HG03064 (cell line): ENCODE measurements around the gene MRPS16.
A peak's percentile ranks its signal among the peaks of the same experiment; 100 is the strongest.
"Not testable (repeated sequence)": the region's sequence is repeated elsewhere in the genome, so short reads cannot be mapped to it uniquely, and the experiment has no call there.

Experiments used
- ATAC-seq: cut with Tn5 transposase; IDR thresholded peaks from one replicate; pipeline ENCODE4 v1.9.1; 2021; ENCODE audit warnings: low read depth; ENCODE audit not compliant: unreplicated experiment

The MRPS16 gene

DNA sequence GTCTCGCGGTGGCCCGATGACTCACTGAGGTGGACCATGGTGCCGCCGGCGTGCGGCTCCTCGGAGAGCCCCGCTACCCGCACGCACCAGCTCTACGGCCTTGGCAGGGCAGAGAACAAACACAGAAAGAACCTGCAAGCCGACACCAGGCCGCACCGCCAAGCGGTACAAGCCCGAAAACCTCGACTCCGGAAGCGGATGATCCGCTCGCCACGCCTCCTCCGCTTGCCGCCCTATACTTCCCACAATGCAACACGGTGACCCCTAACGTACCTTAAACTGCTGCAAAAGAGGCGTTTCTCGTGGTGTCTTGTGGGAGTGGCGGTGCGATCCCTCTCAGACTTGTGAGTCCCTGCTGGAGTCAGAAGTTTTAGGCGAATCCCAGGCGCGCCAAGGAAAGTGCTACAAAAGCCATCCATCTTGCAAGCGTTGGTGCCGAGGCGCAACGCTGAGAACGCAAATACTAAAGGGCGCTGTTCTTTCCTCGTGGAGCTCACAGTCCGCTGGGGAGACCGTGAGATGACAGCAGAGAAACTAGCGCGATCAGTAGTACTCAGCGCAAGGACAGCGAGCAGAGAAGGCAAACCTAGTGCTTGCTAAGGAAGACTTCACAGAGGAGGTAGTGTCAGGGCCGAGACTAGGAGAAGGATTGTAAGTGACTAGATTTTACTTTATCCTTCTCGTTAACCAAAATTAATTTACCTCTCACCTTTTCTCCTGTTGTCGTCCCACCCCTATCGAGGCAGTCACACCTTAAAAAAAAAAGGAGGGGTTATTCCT lies at the start of gene MRPS16:
Gene MRPS16, minus strand, starts transcription at position 200 of the 780 bp plus-strand sequence. Its CDS starts 162 bp downstream, at position 38.
- peak; percentile 69 for ATAC-seq

DNA sequence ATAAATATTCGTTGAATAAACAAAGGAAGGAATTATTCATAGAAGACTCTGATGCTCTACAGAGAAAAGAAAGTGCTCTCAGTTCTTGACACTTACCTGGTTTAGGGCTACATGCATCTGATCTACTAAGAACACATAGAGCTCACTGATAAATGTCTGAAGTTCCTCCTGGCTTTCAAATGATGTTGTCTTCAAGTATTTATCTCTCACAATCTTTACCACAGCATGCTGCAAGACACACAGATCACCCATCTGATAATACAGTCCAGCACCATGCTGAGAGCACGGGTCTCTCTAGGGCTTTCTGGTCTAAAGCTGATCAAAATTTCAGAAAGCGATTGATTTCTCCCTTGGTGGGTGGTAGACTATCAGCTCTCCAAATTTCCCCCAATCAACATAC lies 44.5 kb upstream of the MRPS16 start:
- no peak for ATAC-seq

DNA sequence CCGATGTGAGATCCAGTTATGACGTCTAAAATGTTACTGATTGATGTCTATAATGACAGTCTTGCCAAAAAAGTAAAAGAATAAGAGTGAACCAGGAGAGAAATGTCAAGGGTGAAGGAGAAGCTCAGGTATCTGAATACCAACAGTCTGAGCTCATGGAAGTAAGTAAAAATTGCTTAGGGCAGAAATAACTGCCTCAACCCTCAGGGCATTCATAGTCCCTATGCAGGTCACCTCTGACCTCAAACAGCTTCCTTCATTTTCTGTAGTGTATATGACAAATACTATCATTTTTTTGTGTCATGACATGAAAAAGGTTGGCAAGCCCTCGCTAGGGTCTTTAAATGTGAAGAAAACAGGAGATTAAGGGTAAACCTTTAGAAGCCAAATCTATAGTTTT lies 41.0 kb upstream of the MRPS16 start:
- ATAC-seq = no peak

DNA sequence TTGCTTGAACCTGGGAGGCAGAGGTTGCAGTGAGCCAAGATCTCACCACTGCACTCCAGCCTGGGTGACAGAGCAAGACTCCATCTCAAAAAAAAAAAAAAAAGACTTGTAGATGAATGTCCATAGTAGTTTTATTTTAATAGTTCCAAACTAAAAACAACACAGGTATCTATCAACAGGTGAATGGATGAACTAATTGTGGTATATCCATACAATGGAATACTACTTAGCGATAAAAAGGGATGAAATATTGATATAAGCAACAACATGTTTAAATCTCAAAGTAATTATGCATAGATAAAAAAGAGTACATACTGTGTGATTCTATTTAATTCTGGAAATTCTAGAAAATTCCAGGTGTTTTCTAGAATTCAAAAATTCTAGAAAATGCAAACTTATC lies 37.5 kb upstream of the MRPS16 start:
- ATAC-seq = no peak

DNA sequence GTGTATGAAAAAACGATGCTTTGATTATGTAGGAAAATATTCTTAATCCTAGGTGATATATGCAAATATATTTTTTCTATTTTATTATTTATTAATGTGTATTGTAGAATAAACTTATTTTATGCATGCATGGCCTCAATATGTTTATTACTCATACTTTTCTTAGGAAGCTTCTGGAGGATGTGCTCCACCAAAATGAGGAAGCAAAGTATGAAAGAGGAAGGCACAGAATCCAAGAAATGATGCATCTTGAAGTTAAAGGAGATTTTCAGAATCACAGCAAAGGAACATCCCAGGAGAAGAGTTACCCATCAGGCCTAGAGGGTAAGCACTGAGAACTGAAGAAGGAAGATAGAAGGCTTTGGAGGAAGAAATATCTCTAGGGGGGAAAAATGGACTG lies 35.0 kb upstream of the MRPS16 start:
- ATAC-seq = no peak

DNA sequence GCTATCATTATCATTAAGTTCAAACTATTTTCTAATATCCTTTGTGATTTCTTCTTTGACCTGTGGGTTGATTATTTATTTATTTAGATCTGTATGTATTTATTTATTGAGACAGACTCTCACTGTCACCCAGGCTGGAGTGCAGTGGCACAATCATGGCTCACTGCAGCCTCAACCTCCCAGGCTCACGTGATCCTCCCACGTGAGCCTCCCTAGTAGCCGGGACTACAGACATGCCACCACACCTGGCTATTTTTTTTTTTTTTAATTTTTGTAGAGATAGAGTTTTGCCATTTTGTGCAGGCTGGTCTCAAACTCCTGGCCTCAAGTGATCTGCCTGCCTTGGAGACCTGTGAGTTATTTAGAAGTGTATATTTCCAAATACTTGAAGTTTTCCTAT lies 28.7 kb upstream of the MRPS16 start:
- ATAC-seq = no peak

DNA sequence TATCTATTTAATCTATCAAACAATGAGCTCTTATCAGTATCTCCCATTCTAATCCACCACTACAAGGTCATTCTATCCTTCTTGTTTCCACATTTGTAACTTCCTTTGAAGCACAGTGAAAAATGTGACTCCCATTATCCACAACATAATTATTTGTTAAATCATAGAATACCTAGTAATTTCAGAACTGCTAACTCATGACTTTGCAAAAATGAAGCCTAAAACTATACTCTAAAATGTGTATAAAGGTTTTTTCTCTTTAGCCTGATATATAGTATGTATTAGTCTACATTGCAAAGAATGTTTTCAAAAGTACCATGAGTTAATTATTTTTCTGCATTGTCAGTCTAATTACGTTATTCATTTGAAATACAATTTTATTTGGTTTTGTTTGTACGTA lies 12.0 kb upstream of the MRPS16 start:
- no peak for ATAC-seq

DNA sequence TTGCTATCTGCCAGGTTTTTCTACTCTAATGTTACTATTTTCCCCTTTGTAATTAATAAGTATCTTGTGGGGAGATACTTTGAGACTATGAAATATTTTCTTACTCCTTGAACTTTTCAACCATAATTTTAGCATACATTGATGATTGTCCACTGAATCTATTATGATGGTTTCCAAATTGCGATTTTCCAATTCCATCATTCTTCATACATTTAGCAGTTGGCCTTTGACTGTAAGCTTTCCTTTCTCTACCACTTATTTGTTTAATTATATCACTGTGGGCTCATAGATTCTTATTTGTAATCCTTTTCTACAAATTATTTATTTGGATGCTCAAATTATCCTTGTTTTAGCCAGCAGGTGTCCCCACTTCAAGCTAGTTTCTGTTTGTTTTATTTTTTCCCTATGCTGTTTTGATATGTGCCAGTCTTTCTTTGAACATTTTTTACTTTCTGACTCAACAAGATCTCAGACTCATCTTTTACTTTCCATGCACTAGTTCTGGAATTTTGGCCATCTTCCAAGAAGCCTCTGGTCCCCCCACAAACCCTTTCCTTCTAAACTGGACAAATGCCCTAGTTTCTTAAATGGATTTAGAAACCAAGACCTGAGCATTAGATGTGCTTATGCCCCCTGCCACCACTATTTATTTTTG lies 11.4 kb upstream of the MRPS16 start:
- ATAC-seq = no peak

DNA sequence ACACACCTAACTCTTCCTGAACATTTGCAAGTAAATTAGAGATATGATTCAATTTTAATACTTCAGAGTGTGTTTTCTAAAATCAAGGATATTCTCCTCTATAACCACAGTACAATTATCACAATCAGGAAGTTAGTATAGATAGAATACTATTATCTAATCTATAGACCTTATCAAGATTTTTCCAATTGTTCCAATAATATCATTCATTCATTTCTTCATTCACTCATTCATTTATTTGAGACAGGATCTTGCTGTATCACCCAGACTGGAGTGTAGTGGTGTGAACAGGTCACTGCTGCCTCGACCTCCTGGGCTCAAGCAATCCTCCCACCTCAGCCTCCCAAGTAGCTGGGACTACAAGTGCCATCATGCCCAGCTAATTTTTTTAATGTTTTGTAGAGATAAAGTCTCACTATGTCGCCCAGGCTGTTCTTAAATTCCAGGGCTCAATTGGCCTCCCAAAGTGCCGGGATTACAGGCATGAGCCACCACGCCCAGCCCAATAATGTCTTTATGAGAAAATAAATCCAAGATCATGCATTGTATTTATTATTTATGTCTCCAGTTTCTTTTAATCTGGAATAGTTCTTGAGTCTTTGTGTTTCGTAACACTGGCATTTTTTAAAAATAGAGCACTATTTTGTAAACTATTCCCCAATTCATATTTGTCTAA lies 10.6 kb upstream of the MRPS16 start:
- no peak for ATAC-seq

DNA sequence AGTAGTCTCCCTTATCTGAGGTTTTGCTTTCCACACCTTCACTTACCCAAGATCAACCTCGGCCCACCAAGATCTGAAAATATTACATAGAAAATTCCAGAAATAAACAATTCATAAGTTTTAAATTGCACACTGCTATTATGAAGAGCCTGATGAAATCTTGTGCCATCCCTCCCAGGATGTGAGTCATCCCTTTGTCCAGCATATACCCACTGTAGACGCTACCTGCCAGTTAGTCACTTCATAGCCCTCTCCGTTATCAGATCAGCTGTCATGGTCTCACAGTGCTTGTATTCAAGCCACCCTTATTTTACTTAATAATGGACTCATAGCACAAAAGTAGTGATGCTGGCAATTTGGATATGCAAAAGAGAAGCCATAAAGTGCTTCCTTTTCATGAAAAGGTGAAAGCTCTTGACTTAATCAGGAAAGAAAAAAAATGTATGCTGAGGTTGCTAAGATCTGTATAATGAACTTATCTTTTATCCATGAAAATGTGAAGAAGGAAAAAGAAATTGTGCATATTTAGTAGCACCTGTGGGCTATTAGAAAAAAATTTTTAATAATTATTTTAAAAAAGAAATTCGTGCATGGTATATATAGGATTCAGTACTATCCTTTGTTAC lies 9.8 kb upstream of the MRPS16 start:
- ATAC-seq = no peak

DNA sequence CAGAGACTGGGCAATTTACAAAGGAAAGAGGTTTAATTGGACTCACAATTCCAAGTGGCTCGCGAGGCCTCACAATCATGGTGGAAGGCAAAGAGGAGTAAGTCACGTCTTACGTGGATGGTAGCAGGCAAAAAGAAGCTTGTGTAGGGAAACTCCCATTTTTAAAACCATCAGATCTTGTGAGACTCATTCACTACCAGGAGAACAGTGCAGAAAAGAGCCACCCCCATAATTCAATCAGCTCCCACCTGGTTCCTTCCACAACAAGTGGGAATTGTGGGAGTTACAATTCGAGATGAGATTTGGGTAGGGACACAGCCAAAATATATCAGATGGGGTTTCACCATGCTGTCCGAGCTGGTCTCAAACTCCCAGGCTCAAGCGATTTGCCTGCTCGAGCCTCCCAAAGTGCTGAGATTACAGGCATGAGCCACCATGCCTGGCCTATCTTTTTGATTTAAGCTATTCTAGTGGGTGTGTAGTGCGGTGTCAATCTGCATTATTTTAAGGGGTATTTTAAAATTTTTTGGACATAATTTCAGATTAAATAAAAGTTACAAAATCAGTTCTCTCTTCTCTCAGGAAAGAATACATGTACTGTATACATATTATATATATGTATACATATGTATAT lies 9.0 kb upstream of the MRPS16 start:
- ATAC-seq = no peak

DNA sequence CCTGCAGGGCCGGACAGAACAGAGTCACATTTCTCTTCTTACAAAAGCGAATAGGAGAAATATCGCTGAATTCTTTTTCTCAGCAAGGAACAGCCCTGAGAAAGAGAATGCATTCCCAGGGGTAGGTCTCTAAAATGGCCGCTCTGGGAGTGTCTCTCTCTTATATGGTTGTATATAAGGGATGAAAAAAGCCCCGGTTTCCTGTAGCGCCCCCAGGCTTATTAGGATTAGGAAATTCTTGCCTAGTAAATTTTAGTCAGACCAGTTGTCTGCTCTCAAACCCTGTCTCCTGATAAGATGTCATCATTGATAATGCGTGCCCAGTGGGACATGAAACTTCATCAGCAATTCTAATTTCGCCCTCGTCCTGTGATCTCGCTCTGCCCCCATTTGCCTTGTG lies 6.2 kb upstream of the MRPS16 start:
- not testable (repeated sequence) for ATAC-seq

DNA sequence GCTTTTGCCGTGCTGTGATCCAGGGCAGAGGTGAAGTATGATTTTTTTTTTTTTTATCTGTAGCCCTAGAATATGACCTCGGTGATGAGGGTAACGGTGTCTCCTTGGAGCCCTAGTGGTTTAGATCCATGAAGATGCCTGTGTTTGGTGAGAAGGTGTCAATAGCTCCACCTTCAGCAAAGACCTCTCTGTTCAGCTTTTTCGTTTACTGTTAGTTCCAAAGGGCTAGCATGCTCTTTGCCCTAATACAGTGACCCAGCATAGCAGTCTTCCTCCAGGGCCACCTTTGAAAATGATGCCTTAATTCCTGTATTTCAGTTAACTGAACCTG lies 746 bp upstream of the MRPS16 start:
- no peak for ATAC-seq

DNA sequence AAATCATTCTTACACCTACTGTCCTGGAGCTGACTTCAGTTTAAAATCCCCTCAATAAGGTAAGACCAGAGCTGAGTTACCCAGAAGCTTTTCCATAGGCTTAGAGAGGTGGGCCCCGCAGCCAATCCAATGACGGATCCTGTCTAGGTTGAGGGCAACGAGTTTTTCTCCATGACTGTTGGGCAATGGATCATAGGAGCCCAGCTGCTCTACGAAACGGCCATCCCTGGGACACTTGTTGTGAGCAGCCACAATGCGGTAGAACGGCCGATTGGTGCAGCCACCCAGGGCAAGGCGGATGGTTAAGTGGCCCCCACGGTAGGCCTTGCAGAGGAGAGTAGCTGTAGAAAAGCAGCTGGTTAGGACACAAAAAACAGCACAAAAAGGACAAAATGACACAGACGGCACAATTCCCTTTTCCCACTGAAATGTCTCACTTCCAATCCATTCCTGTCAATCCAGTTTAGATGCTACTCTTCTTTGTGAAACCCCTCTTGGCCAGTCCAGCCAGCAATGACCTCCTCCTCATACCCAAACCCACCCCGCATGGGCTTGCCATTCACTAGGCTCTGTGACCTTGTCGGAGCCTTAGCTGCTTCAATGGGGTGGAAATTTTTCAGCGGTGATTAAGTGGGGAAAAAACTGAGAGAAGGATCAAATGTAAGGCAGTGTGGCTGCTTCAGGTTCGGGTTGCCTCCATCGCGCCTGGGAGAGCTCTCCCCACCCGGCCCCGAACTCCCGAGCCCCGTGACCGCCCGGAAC lies 580 bp downstream of the MRPS16 start:
- no peak for ATAC-seq

DNA sequence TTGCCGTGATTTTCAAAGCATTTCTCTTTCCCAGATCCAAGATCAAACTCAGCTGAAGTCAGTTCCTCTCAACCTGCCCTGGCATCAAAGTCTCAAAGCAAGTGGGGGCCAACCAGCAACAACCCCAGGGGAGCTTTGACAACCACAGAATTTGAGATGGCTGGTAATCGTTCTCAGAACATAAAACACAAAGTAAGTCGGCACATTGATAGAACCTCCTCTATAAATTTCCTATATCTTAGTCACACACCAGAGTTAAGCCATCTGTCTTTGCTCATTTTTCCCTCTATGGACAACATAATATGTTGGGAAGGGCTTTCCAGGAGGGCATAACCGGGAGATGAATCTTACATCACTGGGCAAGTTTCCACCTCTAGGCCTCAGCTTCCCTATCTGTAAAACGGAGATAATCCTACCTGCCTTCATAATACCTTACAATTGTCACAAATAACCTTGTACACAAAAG lies 4.2 kb downstream of the MRPS16 start:
- ATAC-seq = no peak

DNA sequence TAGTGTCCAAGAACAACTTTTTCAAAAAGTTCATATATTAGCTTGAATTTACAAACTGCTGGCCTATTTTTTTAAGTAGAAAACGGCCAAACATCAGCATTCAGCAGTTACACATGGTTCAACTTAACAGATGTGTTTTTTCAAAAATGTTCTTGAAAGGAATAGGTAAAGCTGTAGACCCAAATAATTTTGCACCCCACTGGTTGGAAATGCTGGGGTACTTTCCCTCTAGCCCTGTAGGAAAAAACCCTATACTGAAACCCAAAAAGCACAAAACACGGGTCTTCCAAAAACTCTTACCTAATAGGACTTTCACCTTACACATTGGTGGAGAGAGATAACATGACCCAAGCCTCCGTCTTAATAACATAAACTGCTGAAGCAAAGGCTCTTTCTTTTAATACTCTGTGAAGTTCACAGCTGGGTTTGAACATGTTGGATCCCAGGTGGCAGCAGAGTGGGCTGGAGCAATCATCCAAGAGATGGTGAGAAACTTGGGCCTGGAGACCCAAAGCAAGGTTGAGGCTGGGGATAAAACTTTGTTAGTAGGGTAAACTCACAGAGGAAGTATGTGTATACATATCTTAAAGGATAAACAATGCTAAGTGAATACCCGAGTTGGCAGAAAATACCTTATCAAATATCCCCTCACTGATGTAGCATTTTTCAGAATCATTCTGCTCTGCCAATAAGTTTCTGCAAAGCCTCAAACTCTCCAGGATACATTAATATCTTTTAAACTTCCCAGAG lies 4.8 kb downstream of the MRPS16 start:
- no peak for ATAC-seq

DNA sequence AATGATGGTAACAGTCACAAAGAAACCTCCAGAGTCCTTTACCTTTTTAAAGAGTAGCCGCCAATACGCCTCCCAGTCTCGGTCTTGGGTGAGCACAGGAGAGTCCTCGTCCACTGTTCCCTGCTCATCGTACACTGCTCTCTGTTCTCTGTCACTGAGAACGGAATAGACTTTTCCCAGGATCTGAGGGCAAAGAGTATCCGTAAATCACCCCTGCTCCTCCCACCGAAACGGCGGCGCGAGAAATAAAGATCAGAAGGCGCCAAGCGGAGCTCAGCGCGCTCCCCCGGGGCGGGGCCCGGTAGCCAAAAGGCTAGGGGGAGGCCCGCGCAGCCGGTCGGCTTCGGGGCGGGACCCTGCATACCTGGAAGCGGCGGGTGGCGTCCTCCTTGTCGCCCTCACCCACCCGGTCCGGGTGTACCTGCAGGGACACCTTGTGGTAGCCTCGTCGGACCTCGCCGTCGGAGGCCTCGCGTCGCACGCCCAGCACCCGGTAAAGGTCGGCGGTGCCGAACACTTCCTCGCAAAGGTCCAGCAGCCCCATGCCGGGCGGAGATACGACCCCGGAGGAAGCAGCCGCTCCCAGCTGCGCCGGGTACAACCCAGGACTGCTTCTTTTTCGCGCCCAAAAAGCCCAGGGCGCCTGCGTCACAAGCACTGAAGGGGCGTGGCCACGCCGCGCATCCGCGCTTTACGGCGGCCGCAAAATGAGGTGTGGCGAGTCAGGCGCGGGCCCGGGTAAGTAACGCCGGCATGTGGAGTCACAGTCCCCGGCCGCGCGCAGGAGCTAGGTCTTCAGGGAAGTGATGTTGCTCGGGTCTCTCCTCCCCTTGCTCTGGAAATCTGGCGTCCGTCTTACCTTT lies 5.6 kb downstream of the MRPS16 start, which contains the start of gene DNAJC9:
Gene DNAJC9, minus strand, starts transcription at position 610 of the 863 bp plus-strand sequence. Its CDS starts 66 bp downstream, at position 544.
- ATAC-seq = peak; percentile 78

DNA sequence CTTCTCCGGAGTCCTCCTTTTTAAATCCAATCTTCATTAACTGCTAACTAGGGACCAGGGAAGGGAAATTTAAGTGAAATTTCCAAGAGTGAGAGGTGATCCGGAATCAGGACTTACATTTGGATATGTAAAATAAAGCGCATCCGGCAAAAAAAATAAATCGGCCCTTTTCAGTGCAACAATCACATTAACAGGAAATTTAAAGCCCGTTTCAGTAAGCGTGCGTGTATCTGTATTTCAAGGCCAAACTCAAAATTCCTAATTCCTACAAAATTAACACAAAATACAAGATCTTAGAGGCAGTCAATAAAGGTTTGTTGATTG lies 6.2 kb downstream of the MRPS16 start:
- ATAC-seq = no peak
